T-helper 17 cell (primary cell): ENCODE results near the gene PAN2. TPM values are rescaled to one million over a fixed set of nuclear protein-coding genes. Genes with fewer than 3 reads are reported as not detected.
"Not testable (repeated sequence)": the region's sequence is repeated elsewhere in the genome, so short reads cannot be mapped to it uniquely, and the experiment has no call there.

Source experiments
- ATAC-seq: fragments of 150-1000 bp; cut with Tn5 transposase; 2 replicates; pipeline ENCODE4 v1.10.0; 2021; ENCODE audit warnings: mild to moderate bottlenecking, moderate library complexity
- DNase-seq, 3 donors: peaks; one replicate each; pipeline versions ENCODE4 v3.0.0 to v3.0.0-alpha.2; 2020 to 2021
- H3K9me3 ChIP-seq: one replicate; pipeline ENCODE4 v1.7.0; 2013; ENCODE audit warnings: low read length, mild to moderate bottlenecking; ENCODE audit not compliant: control insufficient read depth, poor library complexity, severe bottlenecking
- H3K27ac Mint-ChIP-seq: one replicate; pipeline ENCODE4 v1.8.0; 2022; ENCODE audit warnings: mild to moderate bottlenecking, moderate library complexity, mixed read lengths
- H3K27me3 Mint-ChIP-seq: one replicate; pipeline ENCODE4 v1.8.0; 2022; ENCODE audit warnings: mixed read lengths
- H3K36me3 Mint-ChIP-seq: one replicate; pipeline ENCODE4 v1.8.0; 2022; ENCODE audit warnings: low read depth, mixed read lengths
- H3K4me1 Mint-ChIP-seq: one replicate; pipeline ENCODE4 v1.8.0; 2022; ENCODE audit warnings: mild to moderate bottlenecking, mixed read lengths
- H3K4me3 Mint-ChIP-seq: one replicate; pipeline ENCODE4 v1.8.0; 2022; ENCODE audit warnings: mild to moderate bottlenecking, moderate library complexity, mixed read lengths
- total RNA-seq, 4 donors: library from RNA in 2 of 4; stranded (reverse) in 2 of 4; gene quantifications; one replicate each; pipeline ENCODE4 v1.2.3 and lab custom pipeline; 2022 to 2026

The PAN2 gene
- total RNA-seq, 2 donors from 2014 or later, result 81.1 to 108 TPM

GRCh38 chr12:56336361-56337167 lies 2.8 kb upstream of the PAN2 start:
- Mint-ChIP-seq H3K36me3 (peaks cover 3% of the 10 kb centered on the region), H3K4me1 (peaks cover 50% of the 10 kb centered on the region), H3K27ac (peak overlapping the region; percentile 100), H3K27me3 (no peaks in the 10 kb centered on the region), H3K4me3 (no peak overlapping the region)
- no peak for ATAC-seq
- DNase-seq, result no peak
- no peaks in the 10 kb centered on the region for H3K9me3 ChIP-seq

GRCh38 chr12:56335527-56335926 lies 1.7 kb upstream of the PAN2 start:
- H3K9me3 ChIP-seq, result not testable (repeated sequence)

GRCh38 chr12:56334490-56334793 lies 642 bp upstream of the PAN2 start:
- no peaks in the 10 kb centered on the region for H3K9me3 ChIP-seq
- DNase-seq (no peak), ATAC-seq (no peak)
- Mint-ChIP-seq H3K36me3 (peaks cover 3% of the 10 kb centered on the region), H3K27ac (peak overlapping the region; percentile 100), H3K4me3 (peak overlapping the region; percentile 90), H3K27me3 (no peaks in the 10 kb centered on the region), H3K4me1 (peaks cover 41% of the 10 kb centered on the region)

More at GRCh38 chr12:56335527-56335926, 1.7 kb upstream of the PAN2 start:
- not testable (repeated sequence) for H3K4me3 Mint-ChIP-seq, H3K27me3 Mint-ChIP-seq, DNase-seq, ATAC-seq, H3K36me3 Mint-ChIP-seq
- peak overlapping the region; percentile 100 for H3K27ac Mint-ChIP-seq
- H3K4me1 Mint-ChIP-seq, result peaks cover 48% of the 10 kb centered on the region

DNA sequence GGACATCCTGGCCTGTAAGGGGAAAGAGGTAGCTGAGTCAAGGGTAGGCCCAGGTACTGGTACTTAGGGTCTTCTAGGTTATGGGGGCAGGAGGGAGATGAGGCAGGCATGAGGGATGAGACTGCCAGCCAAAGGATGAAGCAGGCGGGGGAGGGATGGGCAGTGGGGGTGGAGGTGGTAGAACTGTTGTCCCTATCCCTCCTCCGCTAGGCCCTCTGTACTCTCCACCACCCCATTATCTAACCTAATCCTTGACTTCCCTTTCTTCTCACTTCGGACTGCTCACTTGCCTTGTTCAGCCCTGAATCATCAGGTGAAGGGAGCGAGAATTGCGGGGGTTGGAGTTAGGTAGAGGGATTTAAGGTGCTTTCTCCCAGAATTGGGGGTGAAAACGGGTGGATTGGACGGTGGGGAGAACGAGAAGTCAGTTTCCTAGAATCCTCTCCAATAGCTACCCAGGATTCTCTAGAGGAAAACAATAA lies 562 bp downstream of the PAN2 start:
- ATAC-seq (no peak), DNase-seq (no peak)
- H3K36me3 Mint-ChIP-seq, result no peaks in the 10 kb centered on the region
- H3K27ac Mint-ChIP-seq, result peak overlapping the region; percentile 100
- H3K9me3 ChIP-seq, result no peaks in the 10 kb centered on the region
- H3K4me3 Mint-ChIP-seq, result peak overlapping the region; percentile 90
- peaks cover 30% of the 10 kb centered on the region for H3K4me1 Mint-ChIP-seq
- no peaks in the 10 kb centered on the region for H3K27me3 Mint-ChIP-seq

GRCh38 chr12:56332512-56333196 lies 1.1 kb downstream of the PAN2 start:
- Mint-ChIP-seq H3K4me1 (peaks cover 28% of the 10 kb centered on the region), H3K36me3 (peaks cover 5% of the 10 kb centered on the region), H3K4me3 (peak overlapping the region; percentile 90), H3K27me3 (no peaks in the 10 kb centered on the region), H3K27ac (peak overlapping the region; percentile 100)
- no peaks in the 10 kb centered on the region for H3K9me3 ChIP-seq
- DNase-seq (no peak), ATAC-seq (no peak)

GRCh38 chr12:56330936-56331490 lies 2.8 kb downstream of the PAN2 start:
- DNase-seq, result no peak
- no peak overlapping the region for H3K4me3 Mint-ChIP-seq
- ATAC-seq, result no peak
- no peaks in the 10 kb centered on the region for H3K9me3 ChIP-seq
- H3K4me1 Mint-ChIP-seq, result peaks cover 30% of the 10 kb centered on the region
- H3K27ac Mint-ChIP-seq, result peak overlapping the region; percentile 100
- peaks cover 15% of the 10 kb centered on the region for H3K36me3 Mint-ChIP-seq
- no peaks in the 10 kb centered on the region for H3K27me3 Mint-ChIP-seq

- no peak overlapping the region for H3K4me3 Mint-ChIP-seq
- no peaks in the 10 kb centered on the region for H3K9me3 ChIP-seq
- no peaks in the 10 kb centered on the region for H3K27me3 Mint-ChIP-seq
- peaks cover 21% of the 10 kb centered on the region for H3K4me1 Mint-ChIP-seq
- DNase-seq, result no peak
- no peak for ATAC-seq
- peak overlapping the region; percentile 41 for H3K27ac Mint-ChIP-seq
- H3K36me3 Mint-ChIP-seq, result peaks cover 33% of the 10 kb centered on the region
These were observed 7.3 kb downstream of the PAN2 start for GRCh38 chr12:56326533-56326932.

DNA sequence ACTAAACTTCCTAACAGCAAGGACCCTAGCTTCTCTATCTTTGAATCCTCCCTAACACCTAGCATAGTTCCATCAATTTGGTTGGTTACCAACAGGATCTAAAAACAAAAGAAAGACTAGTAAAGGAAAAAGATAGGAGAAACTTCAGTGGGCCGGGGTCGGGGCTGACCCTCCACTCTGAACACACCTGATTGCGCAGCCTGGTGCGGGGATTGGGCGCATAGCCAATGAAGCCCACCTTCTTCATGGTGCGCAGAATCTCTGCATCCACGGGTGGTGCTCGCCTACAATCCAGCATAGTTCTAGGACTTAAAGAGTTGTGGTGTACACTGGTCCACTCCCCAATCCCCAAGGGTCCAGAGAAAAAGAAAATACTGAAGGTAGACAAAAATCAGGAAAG lies 7.7 kb downstream of the PAN2 start:
- peak overlapping the region; percentile 41 for H3K27ac Mint-ChIP-seq
- peaks cover 18% of the 10 kb centered on the region for H3K4me1 Mint-ChIP-seq
- no peak overlapping the region for H3K4me3 Mint-ChIP-seq
- H3K9me3 ChIP-seq, result no peaks in the 10 kb centered on the region
- no peak for ATAC-seq
- DNase-seq, result no peak
- peaks cover 33% of the 10 kb centered on the region for H3K36me3 Mint-ChIP-seq
- H3K27me3 Mint-ChIP-seq, result no peaks in the 10 kb centered on the region

- no peak for DNase-seq
- Mint-ChIP-seq H3K27me3 (no peaks in the 10 kb centered on the region), H3K27ac (peak overlapping the region; percentile 8), H3K4me1 (peaks cover 18% of the 10 kb centered on the region), H3K36me3 (peaks cover 36% of the 10 kb centered on the region), H3K4me3 (no peak overlapping the region)
- ATAC-seq, result no peak
- no peaks in the 10 kb centered on the region for H3K9me3 ChIP-seq
These were observed 9.6 kb downstream of the PAN2 start for GRCh38 chr12:56324206-56324605.

- not testable (repeated sequence) for DNase-seq, H3K27me3 Mint-ChIP-seq, H3K27ac Mint-ChIP-seq, ATAC-seq, H3K9me3 ChIP-seq, H3K4me3 Mint-ChIP-seq
- Mint-ChIP-seq H3K4me1 (peaks cover 11% of the 10 kb centered on the region), H3K36me3 (peaks cover 26% of the 10 kb centered on the region)
These were observed 12.2 kb downstream of the PAN2 start for GRCh38 chr12:56321610-56322009.

DNA sequence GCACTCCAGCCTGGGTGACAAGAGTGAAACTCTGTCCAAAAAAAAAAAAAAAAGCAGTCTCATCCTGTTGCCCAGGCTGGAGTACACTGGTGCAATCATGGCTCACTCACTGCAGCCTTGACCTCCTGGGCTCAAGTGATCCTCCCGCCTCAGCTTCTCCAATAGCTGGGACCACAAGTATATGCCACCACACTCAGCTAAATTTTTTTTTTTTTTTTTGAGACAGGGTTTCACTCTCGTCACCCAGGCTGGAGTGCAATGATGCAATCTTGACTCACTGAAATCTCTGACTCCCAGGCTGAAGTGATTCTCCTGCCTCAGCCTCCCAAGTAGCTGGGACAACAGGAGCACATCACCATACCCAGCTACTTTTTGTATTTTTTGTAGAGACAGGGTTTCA lies 12.8 kb downstream of the PAN2 start:
- H3K9me3 ChIP-seq, result no peaks in the 10 kb centered on the region
- Mint-ChIP-seq H3K27ac (no peak overlapping the region), H3K27me3 (no peaks in the 10 kb centered on the region), H3K36me3 (peaks cover 21% of the 10 kb centered on the region), H3K4me3 (no peak overlapping the region), H3K4me1 (peaks cover 8% of the 10 kb centered on the region)
- no peak for DNase-seq
- ATAC-seq, result no peak

DNA sequence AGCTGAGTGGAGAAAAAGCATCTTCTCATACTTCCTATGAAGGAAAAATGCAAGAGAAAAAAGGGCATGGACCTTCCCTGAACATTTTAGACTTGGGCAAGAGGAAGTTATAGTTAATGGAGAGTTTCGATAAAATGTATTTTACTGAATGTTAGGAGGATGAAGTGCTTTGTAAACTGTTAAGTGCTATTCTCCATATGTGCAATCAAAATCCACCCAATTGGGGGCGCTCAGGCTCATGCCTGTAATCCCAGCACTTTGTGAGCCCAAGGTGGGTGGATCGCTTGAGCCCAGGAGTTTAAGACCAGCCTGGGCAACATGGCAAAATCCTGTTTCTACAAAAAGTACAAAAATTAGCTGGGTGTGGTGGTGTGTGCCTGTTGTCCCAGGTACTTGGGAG lies 16.1 kb downstream of the PAN2 start:
- Mint-ChIP-seq H3K27me3 (no peaks in the 10 kb centered on the region), H3K36me3 (peaks cover 3% of the 10 kb centered on the region), H3K4me3 (no peak overlapping the region), H3K27ac (peak overlapping the region; percentile 61), H3K4me1 (peaks cover 3% of the 10 kb centered on the region)
- no peak for ATAC-seq
- H3K9me3 ChIP-seq, result no peaks in the 10 kb centered on the region
- DNase-seq, result no peak

GRCh38 chr12:56315622-56316473 lies 18.0 kb downstream of the PAN2 start, which contains the start of gene CNPY2:
Gene CNPY2, minus strand, starts transcription at chr12:56315988. Its CDS starts 771 bp downstream, at chr12:56315217.
- H3K9me3 ChIP-seq, result no peaks in the 10 kb centered on the region
- Mint-ChIP-seq H3K4me3 (peak within 1 kb of the TSS; percentile 97), H3K4me1 (peaks cover 3% of the 10 kb centered on the region), H3K36me3 (peaks cover 3% of the 10 kb centered on the region), H3K27ac (peak within 1 kb of the TSS; percentile 99), H3K27me3 (no peaks in the 10 kb centered on the region)
- DNase-seq, result peak; percentile 81 to 86 (median 81)
- ATAC-seq, result peak; percentile 91
